Measurements from ENCODE around the gene VWA3B.

DNA sequence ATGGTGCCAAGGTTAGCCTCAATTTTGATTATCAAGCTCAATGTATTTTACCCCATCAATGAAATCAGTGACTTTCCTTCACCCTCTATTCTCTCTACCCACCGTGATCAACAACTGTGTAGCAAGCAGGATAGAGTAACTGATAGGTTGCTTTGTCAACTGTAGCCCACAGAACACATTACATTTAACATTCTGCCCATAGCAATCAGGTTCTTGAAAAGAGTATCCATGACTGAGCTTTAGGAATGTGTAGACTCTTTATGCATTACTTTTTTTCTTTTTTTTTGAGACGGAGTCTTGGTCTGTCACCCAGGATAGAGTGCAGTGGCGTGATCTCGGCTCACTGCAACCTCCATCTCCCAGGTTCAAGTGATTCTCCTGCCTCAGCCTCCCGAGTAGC lies 19.8 kb upstream of the VWA3B start:
- TF ChIP-seq POU6F1 (CRISPR knock-in tag; IDR thresholded peaks at IDR 0.05; ENCODE audit: borderline replicate concordance, low read depth): no peak
- TF ChIP-seq RARB (CRISPR knock-in tag; IDR thresholded peaks at IDR 0.05): no peak
- no peak for TF ChIP-seq CREB5 (CRISPR knock-in tag; IDR thresholded peaks at IDR 0.05; ENCODE audit: low read depth)
- TF ChIP-seq CSDC2 (CRISPR knock-in tag; IDR thresholded peaks at IDR 0.05): no peak

Data from SK-N-SH treated with all-trans-retinoic acid at 6 μM for 48 hours (cell line).